NCI-H460 (cell line): ENCODE results near the gene ZDHHC16. TPM values are rescaled to one million over a fixed set of nuclear protein-coding genes. Genes with fewer than 3 reads are reported as not detected.
"Not testable (repeated sequence)": the region's sequence is repeated elsewhere in the genome, so short reads cannot be mapped to it uniquely, and the experiment has no call there.

Experiments
- DNase-seq: peaks from one replicate; pipeline ENCODE4 v3.0.0-alpha.2; 2016; ENCODE audit warnings: low read depth; ENCODE audit errors: extremely low read depth
- total RNA-seq: library from RNA; depleted of rRNA; stranded (reverse); fragments of >200 nt; shearing (Covaris generic); gene quantifications from 2 replicates; pipeline ENCODE4 v1.2.3, GENCODE V29; 2014

ZDHHC16 gene
- total RNA-seq, 1 experiment from 2014 or later, result 35.4 TPM

DNA sequence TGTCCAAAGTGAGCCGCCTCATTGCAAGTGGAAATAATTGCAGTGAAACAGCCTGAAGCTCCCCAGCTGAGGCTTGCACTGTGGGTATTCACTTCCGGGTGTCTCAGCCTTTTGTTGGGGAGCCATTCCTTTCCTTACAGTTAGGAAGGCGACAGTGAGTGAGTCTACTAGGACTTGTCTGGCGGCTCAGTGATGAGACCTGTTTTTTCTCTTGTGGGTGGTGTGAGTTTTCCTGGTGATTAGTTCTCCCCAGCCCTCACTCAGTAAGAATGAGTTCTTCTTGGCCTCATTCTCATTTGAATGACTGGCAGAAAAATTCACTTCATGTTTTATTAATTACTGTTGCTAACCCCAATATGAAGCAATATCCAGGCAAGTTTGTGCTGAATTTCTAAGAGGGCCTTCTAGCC lies 17.4 kb upstream of the ZDHHC16 start:
- no peak for DNase-seq

DNA sequence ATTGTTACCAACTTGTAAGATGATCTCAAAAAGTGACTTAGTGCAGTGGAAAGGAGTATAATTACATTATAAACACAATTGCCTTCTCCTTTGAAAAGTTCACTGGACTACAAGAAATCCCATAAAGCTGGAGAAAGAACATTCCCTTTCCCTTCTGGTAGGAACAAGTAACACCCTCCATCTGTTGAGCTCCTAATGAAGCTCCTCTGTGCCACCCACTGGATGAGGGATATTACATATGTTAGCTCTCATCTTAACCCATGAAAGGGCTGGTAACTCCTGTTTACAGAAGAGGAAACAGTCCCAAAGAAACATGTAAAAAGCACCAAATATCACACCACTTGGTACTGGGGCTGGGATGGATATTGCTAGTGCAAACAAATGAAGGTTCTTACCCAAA lies 11.9 kb upstream of the ZDHHC16 start:
- DNase-seq, result no peak

DNA sequence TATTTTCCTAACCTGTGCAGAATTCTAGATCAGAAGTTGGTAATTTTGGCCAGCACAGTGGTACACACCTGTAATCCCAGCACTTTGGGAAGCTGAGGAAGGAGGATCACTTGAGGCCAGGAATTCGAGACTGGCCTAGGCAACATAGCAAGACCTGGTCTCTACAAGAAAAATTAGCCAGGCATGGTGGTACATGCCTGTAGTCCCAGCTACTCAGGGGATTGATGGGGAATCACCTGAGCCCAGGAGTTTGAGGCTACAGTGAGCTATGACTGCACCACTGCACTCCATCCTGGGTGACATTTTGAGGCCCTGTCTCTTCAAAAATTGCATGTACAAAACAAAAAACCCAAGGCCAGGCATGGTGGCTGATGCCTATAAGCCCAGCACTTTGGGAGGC lies 11.4 kb upstream of the ZDHHC16 start:
- no peak for DNase-seq

DNA sequence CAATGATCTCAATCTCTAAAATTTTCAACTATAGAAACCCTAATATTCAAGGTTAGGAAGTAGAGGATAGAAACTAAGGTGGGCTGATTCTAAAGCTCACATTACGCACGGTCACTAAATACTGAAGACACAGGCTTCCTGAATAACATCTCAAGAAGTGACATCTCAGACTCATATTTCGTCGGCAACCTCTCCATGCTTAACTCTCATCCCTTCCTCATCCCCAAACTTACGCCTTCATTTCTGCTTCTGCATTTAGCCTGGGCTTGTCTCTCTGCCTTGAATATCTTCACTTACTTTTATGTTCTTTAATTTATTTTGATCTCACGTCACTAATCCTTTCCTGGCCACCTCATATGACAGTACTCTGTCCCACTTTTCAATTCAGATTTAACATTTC lies 10.8 kb upstream of the ZDHHC16 start:
- DNase-seq, result no peak

DNA sequence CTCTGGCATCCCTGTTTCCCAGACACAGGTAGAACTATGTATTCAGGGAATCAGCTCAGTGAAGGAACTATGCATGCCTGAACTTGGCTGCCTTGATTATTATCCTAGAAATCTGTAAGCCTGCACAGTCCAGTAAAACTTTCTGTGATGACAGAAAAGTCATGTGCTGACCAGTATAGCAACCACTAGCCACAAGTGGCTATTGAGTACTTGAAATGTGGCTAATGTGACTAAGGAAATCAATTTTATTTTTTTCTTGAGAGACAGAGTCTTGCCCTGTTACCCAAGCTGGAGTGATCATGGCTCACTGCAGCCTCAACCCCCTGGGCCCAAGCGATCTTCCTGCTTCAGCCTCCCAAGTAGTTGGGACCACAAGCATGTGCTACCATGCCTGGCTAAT lies 3.7 kb upstream of the ZDHHC16 start:
- no peak for DNase-seq

DNA sequence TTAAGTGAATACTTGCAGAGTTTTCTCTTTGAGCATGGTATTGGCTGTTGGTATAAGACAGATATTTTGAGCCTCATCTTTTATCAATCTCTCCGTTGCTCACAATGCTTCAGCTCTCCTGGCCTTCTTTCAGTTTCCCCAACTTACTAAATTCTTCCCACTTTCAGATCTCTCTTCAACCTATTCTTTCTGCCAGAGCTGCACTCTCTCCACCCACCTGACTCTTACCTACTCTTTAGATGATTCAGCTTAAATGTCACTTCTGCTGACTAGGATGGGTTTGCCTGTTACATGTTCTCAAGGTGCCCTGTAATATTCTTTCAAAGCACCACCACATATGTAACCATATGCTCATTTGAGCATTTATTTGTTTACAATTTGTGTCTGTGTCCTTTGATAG lies 1.8 kb upstream of the ZDHHC16 start:
- DNase-seq, result no peak

DNA sequence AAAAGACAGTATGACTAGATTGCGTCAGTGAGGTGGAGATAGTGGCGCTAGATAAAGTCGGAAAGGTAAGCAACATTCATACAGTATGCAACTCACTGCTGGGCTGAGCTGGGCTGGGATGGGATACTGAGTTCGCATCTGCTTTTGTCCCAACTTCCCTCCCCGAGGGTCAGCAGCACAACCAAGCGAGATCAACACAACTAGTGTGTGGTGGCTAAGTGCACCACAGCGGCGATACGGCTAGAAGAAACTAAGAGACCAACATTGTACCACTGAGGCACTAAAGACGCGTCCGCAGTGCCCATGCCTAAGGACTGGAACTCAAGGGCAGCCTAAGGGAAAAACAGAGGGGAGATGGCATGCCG lies 636 bp upstream of the ZDHHC16 start:
- DNase-seq, result no peak

DNA sequence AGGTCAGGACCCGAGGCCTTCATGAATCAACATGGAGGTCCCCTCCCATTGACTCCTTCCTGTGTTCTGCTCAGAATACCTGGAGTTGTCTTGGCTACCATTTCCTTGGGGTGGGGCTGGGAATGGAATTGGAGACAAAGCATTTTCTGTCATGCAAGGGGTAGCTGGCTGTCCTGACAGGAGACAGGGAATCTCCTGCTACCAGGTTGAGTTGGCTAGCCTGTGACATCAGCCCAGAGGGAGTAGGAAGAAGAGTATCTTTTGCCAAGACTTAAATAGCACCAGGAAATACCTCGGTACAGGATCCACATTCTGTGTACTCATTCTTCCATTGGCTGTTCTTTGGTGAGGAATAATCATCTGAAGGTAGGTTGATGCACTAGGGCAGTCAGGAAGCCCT lies 4.9 kb downstream of the ZDHHC16 start:
- no peak for DNase-seq

DNA sequence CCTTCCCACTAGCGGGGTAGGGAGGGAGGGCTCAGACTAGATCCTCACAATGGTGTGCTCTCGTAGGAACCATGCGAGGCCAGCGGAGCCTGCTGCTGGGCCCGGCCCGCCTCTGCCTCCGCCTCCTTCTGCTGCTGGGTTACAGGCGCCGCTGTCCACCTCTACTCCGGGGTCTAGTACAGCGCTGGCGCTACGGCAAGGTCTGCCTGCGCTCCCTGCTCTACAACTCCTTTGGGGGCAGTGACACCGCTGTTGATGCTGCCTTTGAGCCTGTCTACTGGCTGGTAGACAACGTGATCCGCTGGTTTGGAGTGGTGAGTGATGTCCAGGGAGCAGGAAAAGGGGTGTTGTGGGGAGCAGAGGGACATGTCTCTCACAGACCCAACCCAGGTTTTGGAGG lies 5.6 kb downstream of the ZDHHC16 start:
- DNase-seq, result no peak

DNA sequence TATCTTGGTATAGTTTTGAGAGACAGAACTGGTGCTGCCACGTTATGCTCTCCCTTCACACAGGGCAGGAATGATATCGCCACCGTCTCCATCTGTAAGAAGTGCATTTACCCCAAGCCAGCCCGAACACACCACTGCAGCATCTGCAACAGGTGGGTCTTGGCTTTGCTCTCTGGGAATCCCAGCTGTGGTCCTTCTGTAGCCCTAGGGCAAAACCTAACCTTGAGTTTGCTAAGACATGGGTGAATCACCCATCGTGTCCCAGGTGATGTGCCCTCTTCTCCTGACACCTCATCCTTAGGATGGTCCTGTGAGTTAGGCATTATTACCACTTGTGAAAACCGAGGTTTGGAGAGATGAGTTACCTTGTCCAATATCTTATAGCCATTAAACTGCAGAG lies 6.4 kb downstream of the ZDHHC16 start:
- DNase-seq, result no peak

DNA sequence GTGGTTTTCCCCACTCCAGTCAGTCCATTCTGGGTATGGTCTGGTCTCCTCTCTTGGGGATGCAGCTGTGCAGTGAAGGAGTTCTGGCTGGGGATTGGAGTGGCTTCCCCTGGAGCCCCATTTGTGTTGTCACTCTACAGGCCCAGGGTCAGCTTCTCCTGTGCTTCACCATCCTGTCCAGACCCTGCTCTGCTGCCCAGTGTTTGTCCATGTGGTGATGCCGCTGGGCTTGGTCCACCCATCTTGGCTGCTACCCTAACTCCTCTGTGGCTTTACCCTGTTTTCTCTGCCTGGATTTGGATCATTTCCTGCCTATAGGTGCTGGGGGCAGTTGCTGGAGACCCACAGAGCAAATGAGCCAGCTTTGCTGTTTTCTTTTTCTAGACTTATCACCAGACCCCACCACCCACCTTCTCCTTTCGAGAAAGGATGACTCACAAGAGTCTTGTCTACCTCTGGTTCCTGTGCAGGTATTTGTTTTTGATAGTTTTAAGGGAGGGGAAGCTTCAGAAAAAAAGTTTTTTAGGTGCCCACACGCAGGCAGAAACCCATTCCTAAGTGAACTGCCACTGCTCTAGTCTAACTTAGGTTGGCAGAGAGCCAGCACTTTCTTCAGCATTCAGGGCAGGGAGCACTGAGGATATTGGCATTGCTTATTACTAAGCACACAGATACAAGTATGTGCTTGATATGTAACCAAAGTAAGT lies 8.5 kb downstream of the ZDHHC16 start:
- DNase-seq, result no peak

DNA sequence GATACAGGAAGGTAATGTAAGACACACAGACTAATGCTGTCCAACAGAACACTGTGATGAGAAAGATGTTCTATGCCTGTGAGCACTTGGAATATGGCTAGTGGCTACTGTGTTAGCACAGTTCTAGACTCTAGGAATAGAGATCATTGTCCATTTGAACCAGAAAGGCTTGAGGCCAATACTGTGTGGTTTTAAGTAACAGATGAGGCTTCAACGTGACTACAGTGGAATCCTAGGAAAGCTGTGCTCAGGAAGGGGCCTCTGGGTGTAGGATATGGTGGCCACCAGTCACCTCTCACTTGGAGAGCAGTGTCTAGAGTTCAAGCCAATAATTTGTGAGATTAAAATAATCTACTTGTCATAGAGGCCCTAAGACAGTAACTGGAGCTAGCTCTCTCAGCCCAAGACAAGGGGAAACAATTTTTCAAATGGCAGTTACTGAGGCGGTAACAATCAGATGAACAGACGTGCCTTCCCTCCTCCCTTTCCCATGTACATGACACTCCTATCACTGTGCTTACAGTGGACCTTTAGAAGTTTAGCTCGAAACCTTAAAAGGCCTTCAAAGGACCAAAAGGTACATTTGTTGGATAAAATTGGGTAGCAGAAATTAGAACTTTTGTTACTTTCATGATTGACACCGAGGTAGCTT lies 10.2 kb downstream of the ZDHHC16 start:
- no peak for DNase-seq

DNA sequence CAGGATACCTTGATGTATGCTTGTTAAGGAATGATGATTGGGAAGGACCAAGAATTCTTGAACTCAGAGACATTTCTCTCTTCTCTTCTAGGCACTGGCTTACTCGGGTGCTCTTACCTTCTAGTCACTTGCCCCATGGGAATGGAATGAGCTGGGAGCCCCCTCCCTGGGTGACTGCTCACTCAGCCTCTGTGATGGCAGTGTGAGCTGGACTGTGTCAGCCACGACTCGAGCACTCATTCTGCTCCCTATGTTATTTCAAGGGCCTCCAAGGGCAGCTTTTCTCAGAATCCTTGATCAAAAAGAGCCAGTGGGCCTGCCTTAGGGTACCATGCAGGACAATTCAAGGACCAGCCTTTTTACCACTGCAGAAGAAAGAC lies 10.7 kb downstream of the ZDHHC16 start:
- DNase-seq, result no peak

DNA sequence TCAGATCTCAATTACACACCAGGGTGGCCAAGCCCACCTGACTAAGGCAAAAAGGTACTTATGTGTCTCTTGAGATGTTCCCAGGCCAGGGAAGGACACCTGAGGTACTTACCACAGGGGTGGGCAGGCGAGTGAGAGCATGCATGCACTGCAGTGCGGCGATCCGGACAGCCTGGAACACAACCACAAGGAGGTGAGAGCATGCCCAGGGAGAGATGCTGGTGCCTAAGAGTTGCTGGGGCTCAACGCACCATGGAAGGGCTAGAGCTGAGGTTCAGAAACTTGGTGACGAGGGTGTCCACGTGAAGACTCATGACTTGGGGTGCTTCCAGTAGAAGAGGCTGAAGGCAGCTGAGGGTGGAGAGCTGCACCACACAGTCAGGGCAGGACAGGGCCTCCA lies 13.1 kb downstream of the ZDHHC16 start:
- no peak for DNase-seq

DNA sequence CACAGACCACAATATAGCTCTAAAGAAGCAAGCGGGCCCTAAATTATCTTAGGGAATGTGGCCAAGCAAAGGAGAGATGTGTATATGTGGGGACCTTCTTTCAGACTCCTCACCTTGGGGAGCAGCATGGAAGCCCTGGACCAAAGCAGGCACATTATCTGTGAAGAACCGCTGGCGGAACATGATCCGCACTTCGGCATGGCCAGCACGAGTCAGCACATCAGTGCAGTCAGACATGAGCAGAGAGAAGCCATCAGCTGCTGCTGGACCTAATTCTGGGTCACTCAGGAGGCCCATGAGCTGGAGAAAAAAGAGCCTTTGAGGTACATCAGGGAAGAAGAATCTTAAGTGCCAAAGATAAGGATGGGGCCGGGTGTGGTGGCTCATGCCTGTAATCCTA lies 14.0 kb downstream of the ZDHHC16 start:
- no peak for DNase-seq

DNA sequence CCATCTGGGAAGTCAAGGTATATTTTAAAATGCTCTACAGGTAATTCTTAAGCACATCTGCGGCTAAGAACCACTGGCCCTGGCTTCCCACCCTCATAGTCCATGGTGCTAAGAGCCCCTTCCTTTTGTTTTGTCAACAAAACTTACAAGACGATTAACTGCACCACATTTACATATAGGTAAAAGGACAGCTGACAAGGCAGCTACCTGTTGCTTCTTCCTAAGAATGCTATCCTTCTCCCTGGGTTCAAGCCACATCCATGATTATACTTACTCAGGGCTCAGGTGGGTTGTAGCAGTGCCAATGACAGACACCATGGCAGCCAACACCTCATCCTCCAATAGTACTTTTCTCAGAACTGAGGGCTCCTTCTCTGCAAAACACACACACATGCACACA lies 16.3 kb downstream of the ZDHHC16 start:
- DNase-seq, result no peak

DNA sequence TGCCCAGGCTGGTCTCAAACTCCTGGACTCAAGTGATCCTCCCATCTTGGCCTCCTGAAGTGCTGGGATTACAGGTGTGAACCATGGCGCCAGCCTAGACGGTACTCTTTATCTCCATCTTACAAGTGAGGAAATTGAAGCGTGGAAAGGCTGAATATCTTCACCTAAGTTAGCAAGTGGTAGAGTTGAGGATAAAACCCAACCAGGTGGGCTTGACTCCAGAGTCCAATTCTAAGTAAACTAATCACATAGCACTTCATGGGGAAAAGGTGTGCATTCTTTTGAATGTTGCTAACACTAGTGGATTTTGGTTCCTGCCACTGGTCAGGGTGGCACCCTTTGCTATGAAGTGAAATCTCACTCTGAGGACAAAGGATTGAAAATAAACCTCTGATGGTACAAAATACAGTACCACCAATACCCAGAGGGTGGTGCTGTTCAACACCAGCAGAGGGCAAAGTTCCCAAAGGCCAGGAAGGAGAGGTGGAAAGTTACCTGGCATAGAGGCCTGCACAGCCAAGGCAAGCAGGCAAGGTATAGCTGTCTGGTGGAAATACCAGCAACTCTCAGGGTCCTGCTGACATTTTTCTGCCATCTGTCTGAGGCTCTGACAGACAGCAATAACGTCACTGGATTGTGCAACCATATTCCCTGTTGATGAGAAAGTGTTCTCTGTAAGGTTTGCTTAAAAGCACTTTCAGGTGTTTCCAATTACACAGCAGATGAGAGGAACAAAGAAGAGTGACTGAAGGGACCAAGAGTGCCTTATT lies 17.6 kb downstream of the ZDHHC16 start:
- peak; percentile 50 for DNase-seq

DNA sequence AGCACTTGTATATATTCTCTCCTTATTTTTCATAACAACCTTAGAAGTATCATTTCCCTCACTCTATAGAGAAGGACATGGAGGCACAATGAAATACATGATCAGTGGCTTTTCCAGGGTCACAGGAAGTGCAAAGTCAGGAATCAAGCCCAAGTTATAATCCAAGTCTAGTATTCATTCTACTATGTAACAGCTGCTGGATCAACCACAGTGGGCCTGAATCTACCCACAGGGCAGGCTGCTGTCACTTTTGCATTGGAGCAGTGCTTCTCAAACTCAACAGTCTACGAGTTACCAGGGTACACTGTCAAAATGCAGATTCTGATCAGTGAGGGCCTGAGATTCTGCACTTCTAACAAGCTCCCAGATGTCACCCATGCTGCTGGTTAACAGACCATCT lies 18.3 kb downstream of the ZDHHC16 start:
- DNase-seq, result no peak

DNA sequence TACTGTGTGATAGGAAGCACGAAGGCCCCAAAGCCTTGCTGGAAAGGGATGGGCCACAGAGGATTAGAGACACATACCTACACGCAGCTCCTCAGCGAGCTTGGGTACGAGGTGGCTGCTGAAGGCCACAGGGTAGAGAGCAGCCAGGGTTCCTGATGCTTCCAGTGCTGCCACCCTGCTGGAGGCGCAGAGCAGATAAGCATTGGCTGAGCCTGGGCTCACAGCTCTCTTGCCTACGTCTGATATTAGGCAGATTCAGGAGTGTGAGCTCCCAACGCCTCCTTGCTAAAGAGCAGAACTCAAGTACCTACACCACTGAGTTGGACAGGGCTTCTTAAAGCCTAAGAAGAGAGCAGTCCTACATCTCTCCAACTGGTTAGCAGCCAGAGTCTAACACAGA lies 20.0 kb downstream of the ZDHHC16 start:
- no peak for DNase-seq

DNA sequence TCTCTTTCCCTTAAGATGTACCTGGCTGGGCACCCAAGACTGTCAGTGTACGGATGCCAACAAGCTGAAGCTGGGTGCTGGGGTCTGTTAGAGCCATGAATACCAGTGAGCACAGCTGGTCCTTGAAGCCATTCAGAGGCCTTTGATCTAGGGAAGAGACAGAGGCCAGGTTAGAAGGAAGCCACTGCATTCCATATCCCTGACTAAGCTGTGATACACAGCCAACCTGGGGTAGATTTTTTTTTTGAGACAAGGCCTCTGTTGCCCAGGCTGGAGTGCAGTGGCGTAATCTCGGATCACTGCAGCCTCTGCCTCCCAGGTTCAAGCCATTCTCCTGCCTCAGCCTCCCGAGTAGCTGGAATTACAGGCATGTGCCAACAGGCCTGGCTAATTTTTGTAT lies 20.8 kb downstream of the ZDHHC16 start:
- DNase-seq, result no peak

DNA sequence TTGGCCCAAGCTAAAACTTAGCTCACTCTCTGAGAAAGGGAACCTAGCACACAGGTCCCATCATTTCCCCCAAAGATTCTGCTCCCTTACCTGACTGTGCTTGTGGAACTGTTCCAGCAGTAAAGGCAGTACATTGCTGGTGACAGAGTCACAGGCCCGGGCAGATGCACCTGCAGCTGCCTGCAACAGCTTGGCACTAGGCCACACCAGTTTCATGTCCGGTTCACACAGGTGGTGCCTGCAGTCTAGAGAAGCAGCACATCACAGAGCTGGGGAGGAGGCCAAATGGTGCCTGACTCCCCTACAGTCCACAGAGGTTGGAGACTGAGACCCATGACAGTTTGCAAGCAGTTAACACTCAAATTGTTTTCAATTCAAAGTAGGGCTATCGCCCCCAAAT lies 22.2 kb downstream of the ZDHHC16 start:
- no peak for DNase-seq

DNA sequence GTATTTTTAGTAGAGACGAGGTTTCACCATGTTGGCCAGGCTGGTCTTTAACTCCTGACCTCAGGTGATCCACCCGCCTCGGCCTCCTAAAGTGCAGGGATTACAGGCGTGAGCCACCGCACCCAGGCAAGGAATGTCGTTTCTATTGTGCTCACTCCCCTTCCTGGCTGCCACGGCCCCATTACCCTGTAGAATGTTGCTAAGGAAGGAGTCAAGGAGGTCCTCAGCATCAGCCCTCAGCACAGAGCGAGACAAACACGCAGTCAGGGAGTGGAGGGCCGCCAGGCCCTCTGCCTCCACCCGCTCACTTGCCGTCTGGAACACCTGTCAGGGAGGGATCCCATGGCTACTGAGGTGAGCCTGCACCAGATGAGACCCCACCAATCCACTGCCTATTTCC lies 22.8 kb downstream of the ZDHHC16 start:
- not testable (repeated sequence) for DNase-seq
